ENCODE measurements around the gene TPBG.
"Not testable (repeated sequence)": the region's sequence is repeated elsewhere in the genome, so short reads cannot be mapped to it uniquely, and the experiment has no call there.

Gene TPBG

DNA sequence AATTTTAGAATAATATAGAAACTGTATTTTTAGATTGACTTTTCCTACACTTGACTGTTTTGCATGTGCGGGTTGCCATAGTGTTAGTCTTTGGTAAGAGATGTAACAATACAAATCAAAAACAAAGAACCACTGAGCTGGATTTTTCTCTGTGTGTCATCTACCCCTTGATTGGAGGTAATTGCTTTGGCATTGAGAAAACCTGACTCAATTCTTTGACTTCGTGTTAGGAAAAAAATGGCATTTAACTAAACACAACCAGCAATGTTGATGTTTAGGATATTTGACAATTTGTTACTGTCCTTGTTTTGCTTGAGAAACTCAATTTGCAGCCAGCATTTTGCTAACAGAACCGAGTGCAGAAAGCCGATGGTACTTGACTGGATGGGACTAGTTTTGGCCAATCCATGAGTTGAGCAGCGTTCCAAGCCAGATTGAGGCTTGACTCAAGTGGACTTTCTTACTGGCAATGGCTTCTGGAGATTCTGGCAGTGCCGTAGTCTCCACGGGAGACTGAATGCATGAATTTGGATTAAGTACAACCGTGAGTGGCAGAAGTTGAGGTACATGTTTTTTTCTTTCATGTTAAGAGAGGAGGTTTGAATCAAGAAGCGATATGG lies 17.1 kb downstream of the TPBG start:
- DNase-seq: no peak

DNA sequence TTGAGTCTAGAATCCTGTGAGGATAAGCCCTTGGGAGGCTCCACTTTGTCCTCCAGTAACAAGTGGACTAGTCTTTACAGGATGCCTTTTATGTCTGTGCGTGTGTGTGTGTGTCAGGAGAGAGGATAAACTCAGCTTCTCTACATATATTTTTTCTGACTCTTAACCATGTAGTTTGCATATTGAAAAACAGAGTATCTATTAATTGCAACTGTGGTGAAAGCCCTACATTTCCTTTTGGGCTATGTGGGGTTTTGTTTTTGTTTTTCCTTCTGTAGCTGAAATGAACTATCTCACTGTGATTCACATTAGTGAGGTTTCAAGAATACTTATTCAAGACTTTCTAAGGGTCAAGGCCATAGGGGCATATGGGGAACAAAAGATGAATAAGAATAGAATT lies 17.7 kb downstream of the TPBG start:
- no peak for DNase-seq

DNA sequence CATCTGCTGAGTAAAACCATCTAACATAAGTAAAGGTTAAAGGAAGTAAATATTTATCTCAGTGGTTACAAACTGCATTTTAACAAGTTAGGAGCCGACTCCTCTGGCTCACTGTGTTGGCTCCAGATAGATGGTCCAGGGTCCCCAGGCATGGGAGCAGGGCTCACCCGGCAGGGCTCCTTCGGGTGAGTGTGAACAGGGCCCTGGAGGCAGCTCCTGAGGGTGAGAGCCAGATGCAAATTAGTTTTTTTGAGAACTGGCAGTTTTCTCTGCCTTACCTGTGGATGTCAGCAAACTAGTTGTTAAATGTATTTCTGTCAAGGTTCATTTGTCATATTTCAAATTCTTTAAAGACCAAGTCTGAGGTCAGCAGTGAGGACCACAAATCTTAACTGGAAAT lies 21.5 kb downstream of the TPBG start:
- no peak for DNase-seq

DNA sequence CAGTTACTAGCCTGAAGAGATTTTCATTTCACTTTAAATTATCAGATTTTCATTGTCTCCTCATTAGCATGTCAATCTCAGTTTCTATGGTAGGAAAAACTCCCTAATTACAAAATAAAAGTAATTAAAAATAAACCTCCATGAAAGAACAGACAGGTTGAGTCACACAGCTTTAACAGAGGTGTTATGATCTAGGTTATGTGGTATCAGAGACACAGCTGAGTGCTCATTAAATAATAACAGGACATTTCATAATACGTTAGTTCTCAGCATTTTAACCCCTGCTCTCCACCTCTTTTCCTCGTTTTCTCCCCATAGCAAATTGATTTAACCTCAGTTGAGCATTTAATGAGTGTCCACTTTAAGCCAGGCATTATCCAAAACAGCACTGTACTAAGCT lies 21.9 kb downstream of the TPBG start:
- no peak for DNase-seq

DNA sequence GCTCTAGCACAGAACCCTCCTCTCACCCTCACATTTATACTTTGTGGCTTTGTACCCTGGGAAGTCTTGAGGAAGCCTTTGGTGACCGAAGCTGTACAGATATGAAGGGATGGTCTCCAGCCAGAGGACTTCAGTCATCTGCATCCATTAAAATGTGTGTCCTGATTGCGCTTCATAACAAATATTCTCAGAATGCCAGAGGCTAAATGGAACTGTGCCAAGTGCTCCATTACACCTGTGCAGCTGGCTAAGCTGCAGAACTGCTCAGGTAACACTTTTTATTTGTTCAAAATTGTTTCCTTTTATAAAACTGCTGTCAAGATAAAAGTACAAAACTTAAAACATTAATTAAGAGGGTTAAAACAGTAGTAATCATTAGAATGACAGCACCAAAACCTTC lies 22.3 kb downstream of the TPBG start:
- DNase-seq: no peak

DNA sequence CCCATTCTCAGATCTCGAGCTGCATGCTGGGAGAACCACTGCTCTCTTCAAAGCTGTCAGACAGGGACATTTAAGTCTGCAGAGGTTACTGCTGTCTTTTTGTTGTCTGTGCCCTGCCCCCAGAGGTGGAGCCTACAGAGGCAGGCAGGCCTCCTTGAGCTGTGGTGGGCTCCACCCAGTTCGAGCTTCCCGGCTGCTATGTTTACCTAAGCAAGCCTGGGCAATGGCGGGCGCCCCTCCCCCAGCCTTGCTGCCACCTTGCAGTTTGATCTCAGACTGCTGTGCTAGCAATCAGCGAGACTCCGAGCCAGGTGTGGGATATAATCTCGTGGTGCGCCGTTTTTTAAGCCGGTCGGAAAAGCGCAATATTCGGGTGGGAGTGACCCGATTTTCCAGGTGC lies 31.2 kb downstream of the TPBG start:
- DNase-seq: not testable (repeated sequence)

DNA sequence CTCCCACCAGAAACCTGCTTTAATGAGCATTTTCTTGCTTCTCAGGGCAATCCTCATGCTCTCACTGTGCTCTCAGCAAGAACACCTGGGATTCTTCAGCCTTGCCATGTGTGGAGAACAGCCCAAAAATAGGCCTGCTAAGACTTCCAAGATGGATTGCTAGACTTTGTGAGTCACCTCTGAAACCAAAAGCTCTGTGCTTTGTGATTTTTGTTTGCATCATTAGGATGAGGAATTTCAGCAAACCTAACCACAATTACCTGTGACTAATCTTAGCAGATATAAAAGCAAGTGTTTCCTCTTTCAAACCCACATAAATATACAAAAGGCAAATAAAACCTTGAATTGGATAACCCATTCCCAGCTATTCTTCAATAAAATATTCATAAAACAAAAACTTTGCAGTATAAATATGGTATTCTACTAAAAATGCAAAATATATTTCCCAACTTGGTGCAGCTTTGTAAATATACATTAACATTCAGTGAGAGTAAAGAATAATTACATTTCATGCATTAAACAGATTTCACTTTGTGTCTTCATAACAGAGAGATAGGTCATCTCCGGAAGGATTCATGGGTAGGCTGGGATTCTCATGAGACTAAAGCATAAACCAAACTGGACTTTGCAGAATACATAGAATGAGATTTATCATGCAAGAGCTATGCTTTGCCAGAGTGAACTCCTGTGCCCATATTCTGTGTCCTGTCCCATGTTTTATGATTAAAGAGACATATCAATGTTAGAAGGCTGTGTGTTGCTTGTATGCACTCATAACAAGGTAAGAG lies 33.5 kb downstream of the TPBG start:
- DNase-seq: no peak

DNA sequence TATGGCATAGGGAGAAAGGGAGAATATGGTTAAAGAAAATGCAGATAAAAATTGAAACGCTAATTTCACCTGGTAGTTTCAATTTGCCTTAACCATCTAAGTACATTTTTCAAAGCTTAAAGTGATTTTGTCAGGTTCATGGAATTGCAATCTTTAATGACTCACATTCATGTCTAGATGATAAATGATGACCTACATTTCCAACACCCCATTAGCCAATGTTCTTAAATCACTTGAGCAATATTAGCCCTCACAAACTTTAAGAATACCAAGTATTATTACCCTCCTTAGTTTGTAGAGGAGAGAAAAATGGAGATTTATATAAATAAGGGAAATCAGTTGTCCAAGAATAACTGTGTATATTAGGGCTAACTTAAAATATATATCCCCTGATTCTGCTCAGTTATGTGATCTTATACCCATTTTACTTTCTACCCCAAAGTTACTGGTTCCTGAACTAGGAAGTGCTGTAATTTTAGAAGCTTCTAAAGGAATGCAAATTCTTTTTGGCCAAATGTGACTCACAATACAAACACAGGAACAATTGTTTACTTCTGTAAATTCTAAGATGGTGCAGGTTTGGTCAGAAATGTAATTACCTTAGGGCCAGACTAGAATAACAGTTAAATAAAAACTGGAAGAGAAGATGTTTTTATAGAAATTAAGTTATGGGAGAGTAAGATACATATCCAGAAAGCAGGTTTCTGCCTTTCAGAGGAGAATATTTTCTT lies 34.5 kb downstream of the TPBG start:
- no peak for DNase-seq

DNA sequence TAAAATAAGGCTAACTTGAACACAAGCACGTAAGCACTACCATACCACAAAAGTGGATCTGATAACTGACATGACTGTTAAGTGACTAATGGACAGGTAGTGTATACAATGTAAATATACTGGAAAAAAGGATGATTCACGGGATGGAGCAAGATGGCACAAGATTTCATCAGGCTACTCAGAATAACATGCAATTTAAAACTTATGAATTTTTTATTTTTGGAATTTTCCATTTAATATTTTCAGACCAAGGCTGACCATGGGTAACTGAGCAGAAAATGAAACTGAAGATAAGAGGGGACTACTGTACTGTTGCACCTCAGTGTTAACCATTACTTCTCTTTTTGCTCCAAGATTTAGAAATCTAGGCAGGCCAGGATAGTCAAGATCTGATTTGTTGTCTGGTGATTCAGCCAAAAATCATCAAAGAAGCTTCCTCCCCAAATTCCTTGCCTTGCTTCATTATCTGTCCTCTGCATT lies 45.4 kb downstream of the TPBG start:
- no peak for DNase-seq

DNA sequence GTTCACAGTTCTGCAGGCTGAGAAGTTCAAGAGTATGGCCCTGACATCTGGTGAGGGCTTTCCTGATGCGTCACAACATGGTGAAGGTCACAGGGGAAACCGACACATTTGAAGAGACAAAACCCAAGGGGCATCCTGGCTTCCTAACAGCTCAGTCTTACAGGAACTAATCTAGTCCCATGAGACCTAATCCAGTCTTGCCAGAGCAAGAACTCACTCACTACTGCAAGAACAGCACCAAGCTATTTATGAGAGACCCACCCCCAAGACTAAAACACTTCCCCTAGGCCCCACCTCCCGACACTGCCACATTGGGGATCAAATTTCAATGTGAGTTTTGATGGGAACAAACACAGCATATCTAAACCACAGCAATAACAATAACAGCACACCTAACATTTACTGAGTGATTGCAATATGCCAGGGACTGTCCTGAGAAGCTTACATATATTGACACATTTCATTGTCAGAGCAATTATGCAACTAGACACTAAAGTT lies 46.6 kb downstream of the TPBG start:
- DNase-seq: no peak

DNA sequence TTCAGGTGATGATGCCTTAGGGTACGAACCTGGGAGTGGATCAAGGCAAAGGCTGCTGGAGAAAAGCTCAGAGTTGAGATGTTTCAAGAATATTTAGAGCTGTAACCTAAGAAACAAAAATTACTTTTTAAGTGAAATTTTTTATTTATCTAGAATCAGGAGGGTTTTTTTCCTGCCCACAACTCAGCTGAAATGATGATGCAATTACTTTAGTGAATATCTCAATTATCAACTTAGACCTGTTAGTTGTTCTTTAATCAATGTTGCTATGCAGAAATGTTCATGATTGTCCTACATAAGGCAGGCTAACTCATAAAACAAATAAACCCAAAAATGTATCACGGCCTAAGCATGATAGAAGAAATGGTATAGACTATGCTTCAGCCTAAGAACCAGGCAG lies 50.3 kb downstream of the TPBG start:
- DNase-seq: no peak

DNA sequence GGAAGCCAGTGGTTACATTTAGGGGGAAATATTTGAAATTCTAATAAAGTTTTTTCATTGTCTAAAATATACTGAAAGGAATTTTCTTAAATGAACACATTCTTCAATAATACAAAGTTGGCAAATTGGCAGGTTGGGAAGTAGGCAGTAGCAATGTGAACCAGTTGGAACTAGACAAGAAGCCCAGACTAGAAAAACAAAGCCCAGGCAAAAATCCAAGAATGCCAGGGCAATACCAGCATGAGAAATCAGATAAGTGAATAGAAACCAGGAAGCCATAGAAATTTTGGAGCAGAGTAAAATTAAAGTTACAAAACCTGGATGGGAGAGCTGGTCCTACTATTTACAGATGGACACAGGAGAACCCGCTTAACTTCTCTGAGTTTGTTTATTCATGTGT lies 52.2 kb downstream of the TPBG start:
- DNase-seq: no peak

DNA sequence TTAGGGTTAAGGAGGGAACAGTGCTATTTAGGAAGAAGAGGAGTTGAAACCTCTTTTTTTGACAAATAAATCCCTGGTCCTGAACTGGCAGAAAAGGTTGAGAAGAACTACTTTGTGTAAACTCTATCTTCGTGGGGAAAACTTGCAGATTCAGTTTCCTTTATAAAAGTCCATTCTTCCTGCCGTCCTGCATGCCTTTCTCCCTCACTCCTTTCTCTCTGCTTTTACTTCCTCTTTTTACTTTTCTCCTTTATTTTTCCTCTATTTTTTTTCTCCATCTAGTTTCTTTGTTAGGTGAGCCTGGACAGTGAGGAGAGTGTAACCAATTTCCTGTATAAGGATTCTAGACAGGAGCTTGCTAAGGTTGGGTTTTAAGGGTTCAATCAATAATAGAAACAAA lies 52.7 kb downstream of the TPBG start:
- no peak for DNase-seq
